ENCODE measurements around the gene PIGK.

Gene PIGK

DNA sequence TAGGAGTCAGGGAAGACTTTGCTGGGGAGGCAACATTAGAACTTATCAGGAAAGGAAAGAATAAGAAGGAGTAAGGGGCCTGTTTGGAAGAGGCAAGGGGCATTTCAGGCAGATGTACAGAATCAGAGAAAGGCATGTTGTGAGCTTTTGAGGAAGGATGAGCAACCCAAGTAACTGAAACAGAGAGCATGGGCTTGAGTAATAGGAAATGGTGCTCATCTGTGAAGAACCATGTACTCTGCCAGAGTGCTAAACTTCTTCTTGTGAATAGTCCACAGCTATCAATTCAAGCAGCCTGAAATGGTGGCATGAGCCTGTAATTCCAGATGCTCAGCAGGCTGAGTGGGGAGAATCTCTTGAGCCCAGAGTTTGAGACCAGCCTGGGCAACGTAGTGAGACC, 19.2 kb upstream of the PIGK start:
- no peak overlapping the region for H3K4me2 ChIP-seq (ENCODE audit: low read length)
- H3K4me1 ChIP-seq (ENCODE audit: low read length): no peaks in the 10 kb centered on the region
- no peak overlapping the region for H3K9ac ChIP-seq (ENCODE audit: low read length)
- H3K27me3 ChIP-seq (ENCODE audit: low read depth, low read length): no peaks in the 10 kb centered on the region
- no peaks in the 10 kb centered on the region for H3K36me3 ChIP-seq (replicated peaks; ENCODE audit: low read depth, low read length)
- H3K4me3 ChIP-seq (ENCODE audit: low read length): no peak overlapping the region
- no peaks in the 10 kb centered on the region for H4K20me1 ChIP-seq (ENCODE audit: insufficient read depth, low read length)
- TF ChIP-seq CTCF (IDR thresholded peaks at IDR 0.05; ENCODE audit: low read depth, low read length): no peak
- TF ChIP-seq EZH2phosphoT487 (IDR thresholded peaks at IDR 0.05; ENCODE audit: low read depth): no peak
- H3K27ac ChIP-seq (ENCODE audit: low read length): no peak overlapping the region
- no peaks in the 10 kb centered on the region for H3K9me3 ChIP-seq (ENCODE audit: insufficient read depth, low read length)
- no peak overlapping the region for H2AFZ ChIP-seq (ENCODE audit: low read depth, low read length)
- no peaks in the 10 kb centered on the region for H3K79me2 ChIP-seq (ENCODE audit: low read length)

DNA sequence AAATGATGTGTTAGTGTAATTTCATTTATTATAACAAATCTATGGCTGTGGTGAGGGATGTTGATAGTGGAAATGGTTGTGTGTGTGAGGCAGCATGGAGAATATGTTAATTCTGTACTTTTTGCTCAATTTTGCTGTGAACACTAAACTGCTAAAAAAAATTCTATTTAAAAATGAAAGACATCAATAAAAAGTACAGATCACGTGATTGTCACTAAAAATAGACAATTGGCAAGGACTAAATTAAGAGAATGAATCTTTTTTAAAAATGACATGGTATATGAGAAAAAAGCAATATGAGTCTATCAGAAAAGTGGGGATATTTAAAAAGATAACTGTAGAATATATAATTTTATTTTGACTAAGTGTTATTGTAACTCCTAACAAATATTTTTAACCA, 15.7 kb upstream of the PIGK start:
- Histone ChIP-seq H3K4me3 (ENCODE audit: low read length) (no peak overlapping the region), H3K4me2 (ENCODE audit: low read length) (no peak overlapping the region), H3K79me2 (ENCODE audit: low read length) (no peaks in the 10 kb centered on the region), H3K36me3 (replicated peaks; ENCODE audit: low read depth, low read length) (no peaks in the 10 kb centered on the region), H4K20me1 (ENCODE audit: insufficient read depth, low read length) (no peaks in the 10 kb centered on the region), H3K27ac (ENCODE audit: low read length) (no peak overlapping the region), H3K9me3 (ENCODE audit: insufficient read depth, low read length) (no peaks in the 10 kb centered on the region), H2AFZ (ENCODE audit: low read depth, low read length) (no peak overlapping the region), H3K9ac (ENCODE audit: low read length) (no peak overlapping the region), H3K4me1 (ENCODE audit: low read length) (no peaks in the 10 kb centered on the region), H3K27me3 (ENCODE audit: low read depth, low read length) (no peaks in the 10 kb centered on the region)
- TF ChIP-seq CTCF (IDR thresholded peaks at IDR 0.05; ENCODE audit: low read depth, low read length) (no peak), EZH2phosphoT487 (IDR thresholded peaks at IDR 0.05; ENCODE audit: low read depth) (no peak)

DNA sequence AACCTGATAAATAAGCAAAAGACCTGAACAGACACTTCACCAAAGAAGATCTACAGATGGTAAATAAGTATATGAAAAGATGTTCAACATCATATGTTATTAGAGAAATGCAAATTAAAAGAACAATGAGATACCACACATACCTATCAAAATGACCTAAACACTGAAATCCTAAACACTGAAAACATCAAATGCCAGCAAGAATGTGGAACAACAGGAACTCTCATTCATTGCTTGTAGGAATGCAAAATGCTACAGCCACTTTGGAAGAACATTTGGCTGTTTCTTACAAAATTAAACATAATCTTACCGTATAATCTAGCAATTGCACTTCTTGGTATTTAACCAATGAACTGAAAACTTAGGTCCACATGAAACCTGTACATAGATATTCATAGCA, 14.9 kb upstream of the PIGK start:
- H3K27me3 ChIP-seq (ENCODE audit: low read depth, low read length): no peaks in the 10 kb centered on the region
- no peaks in the 10 kb centered on the region for H3K79me2 ChIP-seq (ENCODE audit: low read length)
- H3K27ac ChIP-seq (ENCODE audit: low read length): no peak overlapping the region
- H3K9me3 ChIP-seq (ENCODE audit: insufficient read depth, low read length): no peaks in the 10 kb centered on the region
- H3K4me1 ChIP-seq (ENCODE audit: low read length): no peaks in the 10 kb centered on the region
- no peak for TF ChIP-seq EZH2phosphoT487 (IDR thresholded peaks at IDR 0.05; ENCODE audit: low read depth)
- TF ChIP-seq CTCF (IDR thresholded peaks at IDR 0.05; ENCODE audit: low read depth, low read length): no peak
- H3K9ac ChIP-seq (ENCODE audit: low read length): no peak overlapping the region
- H3K4me2 ChIP-seq (ENCODE audit: low read length): no peak overlapping the region
- H2AFZ ChIP-seq (ENCODE audit: low read depth, low read length): no peak overlapping the region
- H4K20me1 ChIP-seq (ENCODE audit: insufficient read depth, low read length): no peaks in the 10 kb centered on the region
- no peak overlapping the region for H3K4me3 ChIP-seq (ENCODE audit: low read length)
- no peaks in the 10 kb centered on the region for H3K36me3 ChIP-seq (replicated peaks; ENCODE audit: low read depth, low read length)

- Histone ChIP-seq H3K4me2 (ENCODE audit: low read length) (no peak overlapping the region), H3K9ac (ENCODE audit: low read length) (no peak overlapping the region), H4K20me1 (ENCODE audit: insufficient read depth, low read length) (no peaks in the 10 kb centered on the region), H3K79me2 (ENCODE audit: low read length) (no peaks in the 10 kb centered on the region), H2AFZ (ENCODE audit: low read depth, low read length) (no peak overlapping the region), H3K9me3 (ENCODE audit: insufficient read depth, low read length) (no peaks in the 10 kb centered on the region), H3K36me3 (replicated peaks; ENCODE audit: low read depth, low read length) (no peaks in the 10 kb centered on the region), H3K4me3 (ENCODE audit: low read length) (no peak overlapping the region), H3K27ac (ENCODE audit: low read length) (no peak overlapping the region), H3K27me3 (ENCODE audit: low read depth, low read length) (no peaks in the 10 kb centered on the region), H3K4me1 (ENCODE audit: low read length) (no peaks in the 10 kb centered on the region)
- TF ChIP-seq EZH2phosphoT487 (IDR thresholded peaks at IDR 0.05; ENCODE audit: low read depth) (no peak), CTCF (IDR thresholded peaks at IDR 0.05; ENCODE audit: low read depth, low read length) (no peak)
Measured at GRCh38 chr1:77232829-77233228, 13.6 kb upstream of the PIGK start.
